HG03103 (cell line): Measurements from ENCODE around the gene CEP41.
"Not testable (repeated sequence)": the region's sequence is repeated elsewhere in the genome, so short reads cannot be mapped to it uniquely, and the experiment has no call there.

Source experiments
- ATAC-seq: cut with Tn5 transposase; IDR thresholded peaks from one replicate; pipeline ENCODE4 v1.9.1; 2021; ENCODE audit warnings: low read depth; ENCODE audit not compliant: unreplicated experiment

The CEP41 gene

GRCh38 chr7:130463553-130464434, 23.0 kb upstream of the CEP41 start:
- no peak for ATAC-seq

GRCh38 chr7:130461272-130461671, 20.5 kb upstream of the CEP41 start:
- ATAC-seq = no peak

DNA sequence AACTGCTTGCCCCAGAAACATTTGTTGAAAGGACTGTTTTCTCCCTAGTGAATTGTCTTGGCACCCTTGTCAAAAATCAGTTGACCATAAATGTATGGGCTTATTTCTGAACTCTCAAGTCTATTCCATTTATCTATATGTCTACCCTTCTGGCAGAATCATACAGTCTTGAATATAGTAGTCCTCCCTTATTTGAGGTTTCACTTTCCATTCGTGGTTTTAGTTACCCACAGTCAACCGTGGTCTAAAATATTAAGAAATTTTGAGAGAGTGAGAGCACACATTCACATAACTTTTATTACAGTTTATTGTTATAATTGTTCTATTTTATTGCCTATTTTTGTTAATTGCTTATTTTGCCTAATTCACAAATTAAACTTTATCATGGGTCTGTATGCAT, 17.4 kb upstream of the CEP41 start:
- no peak for ATAC-seq

DNA sequence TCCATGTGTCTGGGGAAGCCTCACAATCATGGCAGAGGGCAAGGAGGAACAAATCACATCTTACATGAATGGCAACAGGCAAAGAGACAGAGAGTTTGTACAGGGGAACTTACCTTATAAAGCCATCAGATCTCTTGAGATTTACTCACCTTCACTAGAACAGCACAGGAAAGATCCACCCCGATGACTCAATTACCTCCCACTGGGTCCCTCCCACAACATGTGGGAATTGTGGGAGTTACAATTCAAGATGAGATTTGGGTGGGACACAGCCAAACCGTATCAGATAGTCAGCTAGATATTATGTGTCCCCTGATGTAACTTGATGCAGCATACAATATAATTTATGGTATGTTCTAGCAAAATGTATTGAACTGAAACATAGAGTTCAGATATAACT, 14.1 kb upstream of the CEP41 start:
- ATAC-seq = no peak

GRCh38 chr7:130452951-130453350, 12.1 kb upstream of the CEP41 start:
- no peak for ATAC-seq

DNA sequence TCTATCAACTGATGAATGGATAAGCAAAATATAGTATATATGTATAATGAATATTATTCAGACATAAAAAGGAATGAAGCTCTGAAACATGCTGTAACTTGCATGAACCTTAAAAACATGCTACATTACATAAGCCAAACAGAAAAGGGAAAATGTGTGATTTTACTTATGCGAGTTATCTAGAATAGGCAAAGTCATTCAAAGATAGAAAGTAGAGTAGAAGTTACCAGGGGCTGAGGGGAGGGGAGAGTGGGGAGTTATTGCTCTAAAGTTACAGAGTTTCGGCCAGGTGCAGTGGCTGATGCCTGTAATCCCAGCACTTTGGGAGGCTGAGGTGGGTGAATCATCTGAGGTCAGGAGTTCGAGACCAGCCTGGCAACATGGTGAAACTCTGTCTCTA, 10.5 kb upstream of the CEP41 start:
- not testable (repeated sequence) for ATAC-seq

- no peak for ATAC-seq
These were observed 5.4 kb upstream of the CEP41 start for GRCh38 chr7:130446259-130446658.

- no peak for ATAC-seq
These were observed 4.1 kb upstream of the CEP41 start for GRCh38 chr7:130444751-130445407.

- no peak for ATAC-seq
These were observed 3.4 kb upstream of the CEP41 start for GRCh38 chr7:130444234-130444633.

DNA sequence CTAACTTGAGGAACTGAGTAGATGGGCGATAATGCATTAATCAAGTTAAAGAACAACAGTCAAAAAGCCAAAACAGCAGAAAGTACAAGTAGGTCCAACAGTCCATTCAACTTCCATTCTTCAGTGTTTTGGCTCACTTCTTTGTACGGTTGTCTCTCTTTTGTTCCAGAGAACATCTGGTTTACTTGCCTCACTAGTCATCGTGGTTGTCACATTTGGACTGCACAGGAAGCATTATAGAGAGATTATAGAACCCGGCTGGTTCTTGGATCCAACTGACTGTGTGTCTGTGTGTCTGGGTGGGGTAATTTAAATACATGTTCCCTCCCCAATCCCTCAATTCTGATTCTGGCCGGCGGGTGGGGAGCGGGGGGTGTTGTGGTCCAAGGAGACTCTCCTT, 1.8 kb upstream of the CEP41 start:
- ATAC-seq = no peak

GRCh38 chr7:130441408-130441869, 623 bp upstream of the CEP41 start:
- ATAC-seq = no peak

GRCh38 chr7:130436253-130436652, 4.6 kb downstream of the CEP41 start:
- ATAC-seq = no peak

DNA sequence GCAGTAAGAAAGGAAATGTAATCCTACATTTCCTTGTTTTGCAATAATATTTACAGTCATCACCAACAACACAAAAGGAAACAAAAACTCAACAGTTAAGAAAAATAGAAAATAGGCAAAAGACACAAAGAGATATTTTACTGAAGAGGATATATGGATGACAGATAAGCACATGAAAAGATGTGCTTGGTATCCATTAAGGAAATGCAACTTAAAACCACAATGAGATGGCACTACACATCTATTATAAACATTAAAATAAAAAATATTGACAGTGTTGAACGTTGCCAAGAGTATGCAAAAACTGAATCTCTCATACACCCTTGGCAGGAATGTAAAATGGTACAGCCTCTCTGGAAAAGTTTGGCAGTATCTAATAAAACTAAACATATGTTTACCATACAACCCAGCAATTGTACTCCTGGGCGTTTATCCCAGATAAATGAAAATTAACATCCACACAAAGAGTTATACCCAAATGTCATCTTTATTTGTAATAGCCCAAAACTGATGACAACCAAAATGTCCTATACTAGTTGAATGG, 5.4 kb downstream of the CEP41 start:
- ATAC-seq = no peak

- ATAC-seq = no peak
These were observed 7.5 kb downstream of the CEP41 start for GRCh38 chr7:130433301-130433700.

- ATAC-seq = no peak
These were observed 7.9 kb downstream of the CEP41 start for GRCh38 chr7:130432886-130433285.

- ATAC-seq = no peak
These were observed 9.8 kb downstream of the CEP41 start for GRCh38 chr7:130430841-130431666.

GRCh38 chr7:130430115-130430514, 10.7 kb downstream of the CEP41 start:
- ATAC-seq = no peak

DNA sequence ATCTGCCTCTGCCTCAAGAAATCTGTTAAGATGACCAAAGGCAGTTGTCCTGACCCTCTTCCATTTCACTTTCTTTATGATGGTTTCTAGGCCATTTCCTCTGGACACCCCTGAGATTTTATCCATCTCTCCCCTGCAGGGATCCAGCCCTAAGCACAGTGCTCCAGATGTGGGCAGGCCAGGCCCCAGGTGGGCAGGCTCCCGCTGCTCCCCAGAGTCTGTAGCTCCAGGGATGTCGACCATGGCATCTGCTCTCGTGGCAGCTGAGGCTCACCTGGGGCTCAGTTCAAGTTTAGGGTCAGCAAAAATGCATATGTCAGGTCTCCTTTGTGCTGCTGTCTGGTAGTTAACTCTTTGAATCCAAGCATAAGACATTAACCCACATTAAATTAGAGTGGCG, 11.8 kb downstream of the CEP41 start:
- ATAC-seq = no peak

DNA sequence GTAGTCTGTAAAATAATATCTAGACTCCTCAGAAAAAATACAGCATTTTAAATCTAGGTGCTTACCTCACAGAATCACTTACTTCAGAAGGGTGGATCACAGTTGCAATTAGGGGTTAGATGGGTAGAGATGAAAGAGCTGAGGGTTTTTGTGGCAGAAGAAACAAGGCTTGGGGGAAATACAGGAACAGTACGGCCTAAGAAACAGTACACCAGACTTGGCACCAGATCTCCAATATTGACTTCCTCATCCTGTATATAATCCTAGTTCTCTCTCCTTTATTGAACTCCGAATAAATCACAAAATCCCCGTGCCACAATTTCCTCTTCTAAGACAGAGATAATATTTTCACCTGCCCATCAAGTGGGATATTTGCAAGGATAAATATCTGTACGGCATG, 14.3 kb downstream of the CEP41 start:
- no peak for ATAC-seq

GRCh38 chr7:130425796-130426195, 15.0 kb downstream of the CEP41 start:
- ATAC-seq = no peak

DNA sequence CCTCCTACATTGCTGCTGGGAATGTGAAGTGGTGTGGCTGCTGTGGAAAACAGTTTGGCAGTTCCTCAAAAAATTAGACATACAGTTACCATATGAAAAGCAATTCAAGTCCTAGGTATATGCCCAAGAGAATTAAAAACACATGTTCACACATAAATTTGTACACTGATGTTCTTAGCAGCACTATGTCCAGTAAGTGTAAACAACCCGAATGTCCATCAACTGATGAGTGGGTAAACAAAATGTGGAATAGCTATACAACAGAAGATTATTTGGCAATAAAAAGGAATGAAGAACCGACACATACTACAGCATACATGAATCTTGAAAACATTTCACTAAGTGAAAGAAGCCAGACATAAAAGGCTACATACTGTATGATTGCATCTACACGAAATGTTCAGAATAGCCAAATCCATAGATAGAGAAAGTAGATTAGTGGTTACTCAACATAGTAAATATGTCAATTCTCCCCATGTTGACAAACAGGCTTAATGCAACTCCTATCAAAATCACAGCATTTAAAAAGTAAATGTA, 17.2 kb downstream of the CEP41 start:
- ATAC-seq = no peak
